Measurements from ENCODE around the gene DEPDC5.

GRCh38 chr22:31754813-31755212 lies 994 bp downstream of the DEPDC5 start:
- no peak for TF ChIP-seq CTCF (IDR thresholded peaks at IDR 0.05 in 2 of 3, conservative IDR thresholded peaks at IDR 0.05 in 1 of 3; ENCODE audit: control insufficient read depth in 2 of 3, extremely low read depth in 1 of 3, insufficient read depth in 1 of 3, low read depth in 3 of 3, low read length in 3 of 3)
- no peak for TF ChIP-seq MXI1 (IDR thresholded peaks at IDR 0.05; ENCODE audit: low read depth, low read length)
- TF ChIP-seq ESRRA (IDR thresholded peaks at IDR 0.05; ENCODE audit: low read length) = no peak
- TF ChIP-seq REST (IDR thresholded peaks at IDR 0.05; ENCODE audit: low read depth, low read length) = no peak
- no peak for TF ChIP-seq ZNF274 (IDR thresholded peaks at IDR 0.05; ENCODE audit: insufficient read depth, insufficient read length)
- TF ChIP-seq CEBPB (IDR thresholded peaks at IDR 0.05; ENCODE audit: borderline replicate concordance in 1 of 2, low read depth in 2 of 2, low read length in 2 of 2) = no peak
- no peak for TF ChIP-seq POLR2AphosphoS5 (IDR thresholded peaks at IDR 0.05; ENCODE audit: low read length)
- no peak for TF ChIP-seq RCOR1 (conservative IDR thresholded peaks at IDR 0.05; ENCODE audit: low read depth, low read length)
- TF ChIP-seq NFIC (IDR thresholded peaks at IDR 0.05; ENCODE audit: low read depth, low read length) = no peak
